Esophagus squamous epithelium (tissue), 4 donors: ENCODE data around the gene CT47C1.

Experiments used
- POLR2A ChIP-seq, 4 donors: fragments of 450-650 bp; IDR thresholded peaks; one replicate each; pipeline ENCODE4 v1.6.1; 2017; ENCODE audit warnings: antibody characterized with exemption in 4 of 4, mild to moderate bottlenecking in 4 of 4, moderate library complexity in 3 of 4
- TF ChIP-seq, protein P1 (sequence below), 6 experiments: fragments of 450-650 bp in 4 of 6; fragments of 200-600 bp in 2 of 6; sonication (generic) in 2 of 6; IDR thresholded peaks; one replicate each; pipeline ENCODE4 v1.5.1; 2016 to 2019; ENCODE audit warnings: antibody characterized with exemption in 6 of 6, mild to moderate bottlenecking in 4 of 6, moderate library complexity in 4 of 6

DNA sequence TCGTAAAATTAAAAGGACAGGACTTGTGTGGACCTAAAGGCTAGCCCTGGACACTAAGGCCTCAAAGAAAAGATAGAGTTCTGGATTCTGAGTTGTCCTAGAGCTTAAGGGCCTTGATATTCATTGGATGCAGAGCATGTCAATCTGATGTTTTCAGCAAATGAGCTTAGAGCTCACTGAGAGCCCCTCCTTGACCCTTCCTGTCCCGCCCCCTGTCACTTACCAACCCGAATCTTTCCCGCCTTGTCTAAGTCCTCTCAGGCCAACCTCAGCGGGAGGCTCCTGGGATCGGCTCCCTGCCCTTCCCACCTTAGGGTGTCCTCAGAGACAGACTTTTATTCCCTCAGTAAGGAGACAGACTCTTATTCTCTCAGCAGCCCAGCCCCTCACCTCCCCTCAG is at the start of gene CT47C1:
- TF ChIP-seq, protein P1, sequence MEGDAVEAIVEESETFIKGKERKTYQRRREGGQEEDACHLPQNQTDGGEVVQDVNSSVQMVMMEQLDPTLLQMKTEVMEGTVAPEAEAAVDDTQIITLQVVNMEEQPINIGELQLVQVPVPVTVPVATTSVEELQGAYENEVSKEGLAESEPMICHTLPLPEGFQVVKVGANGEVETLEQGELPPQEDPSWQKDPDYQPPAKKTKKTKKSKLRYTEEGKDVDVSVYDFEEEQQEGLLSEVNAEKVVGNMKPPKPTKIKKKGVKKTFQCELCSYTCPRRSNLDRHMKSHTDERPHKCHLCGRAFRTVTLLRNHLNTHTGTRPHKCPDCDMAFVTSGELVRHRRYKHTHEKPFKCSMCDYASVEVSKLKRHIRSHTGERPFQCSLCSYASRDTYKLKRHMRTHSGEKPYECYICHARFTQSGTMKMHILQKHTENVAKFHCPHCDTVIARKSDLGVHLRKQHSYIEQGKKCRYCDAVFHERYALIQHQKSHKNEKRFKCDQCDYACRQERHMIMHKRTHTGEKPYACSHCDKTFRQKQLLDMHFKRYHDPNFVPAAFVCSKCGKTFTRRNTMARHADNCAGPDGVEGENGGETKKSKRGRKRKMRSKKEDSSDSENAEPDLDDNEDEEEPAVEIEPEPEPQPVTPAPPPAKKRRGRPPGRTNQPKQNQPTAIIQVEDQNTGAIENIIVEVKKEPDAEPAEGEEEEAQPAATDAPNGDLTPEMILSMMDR (IDR thresholded peaks at IDR 0.05): no peak
- TF ChIP-seq POLR2A (IDR thresholded peaks at IDR 0.05): no peak
